Epithelial cell of prostate (primary cell): Measurements from ENCODE around the gene UPF2.
A peak's percentile ranks its signal among the peaks of the same experiment; 100 is the strongest.
"Not testable (repeated sequence)": the region's sequence is repeated elsewhere in the genome, so short reads cannot be mapped to it uniquely, and the experiment has no call there.

ENCODE experiments used
- DNase-seq: peaks from one replicate; pipeline ENCODE4 v3.0.0-alpha.2; 2011; ENCODE audit warnings: low read depth, low spot score
- H3K27ac ChIP-seq: fragments of 450-650 bp; 2 replicates; pipeline ENCODE4 v1.5.1; 2017; ENCODE audit warnings: mild to moderate bottlenecking

UPF2 gene

GRCh38 chr10:12042797-12043651, at the start of gene UPF2:
TSS of gene UPF2 (minus strand) at chr10:12042809. CDS start at chr10:12035423, 7,386 bp downstream.
- H3K27ac ChIP-seq: peak within 1 kb of the TSS; percentile 92
- DNase-seq: peak; percentile 90

GRCh38 chr10:12091421-12091820, 48.8 kb upstream of the UPF2 start:
- no peak for DNase-seq
- H3K27ac ChIP-seq: no peak overlapping the region

- H3K27ac ChIP-seq: no peak overlapping the region
- no peak for DNase-seq
Measured at GRCh38 chr10:12088919-12089318, 46.3 kb upstream of the UPF2 start.

GRCh38 chr10:12081879-12082557, 39.4 kb upstream of the UPF2 start:
- no peak overlapping the region for H3K27ac ChIP-seq
- DNase-seq: no peak

DNA sequence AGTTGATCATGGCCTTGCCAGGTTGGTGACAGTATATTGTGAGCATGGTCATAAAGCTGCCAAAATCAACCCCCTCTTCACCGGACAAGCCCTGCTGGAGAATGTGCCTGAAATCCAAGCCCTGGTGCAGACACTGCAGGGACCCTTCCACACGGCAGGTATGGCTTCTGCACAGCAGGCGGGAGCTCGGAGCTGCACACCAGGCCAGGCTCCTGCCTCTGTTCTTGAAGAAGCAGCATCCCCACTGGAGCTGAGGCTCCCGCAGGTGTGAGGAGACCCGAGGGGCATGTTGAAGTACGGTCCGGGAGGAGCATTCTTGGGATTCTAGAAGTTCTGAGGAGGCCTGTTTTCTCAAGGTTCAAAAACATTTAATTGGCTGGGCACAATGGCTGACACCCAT, 38.9 kb upstream of the UPF2 start:
- no peak for DNase-seq
- no peak overlapping the region for H3K27ac ChIP-seq

DNA sequence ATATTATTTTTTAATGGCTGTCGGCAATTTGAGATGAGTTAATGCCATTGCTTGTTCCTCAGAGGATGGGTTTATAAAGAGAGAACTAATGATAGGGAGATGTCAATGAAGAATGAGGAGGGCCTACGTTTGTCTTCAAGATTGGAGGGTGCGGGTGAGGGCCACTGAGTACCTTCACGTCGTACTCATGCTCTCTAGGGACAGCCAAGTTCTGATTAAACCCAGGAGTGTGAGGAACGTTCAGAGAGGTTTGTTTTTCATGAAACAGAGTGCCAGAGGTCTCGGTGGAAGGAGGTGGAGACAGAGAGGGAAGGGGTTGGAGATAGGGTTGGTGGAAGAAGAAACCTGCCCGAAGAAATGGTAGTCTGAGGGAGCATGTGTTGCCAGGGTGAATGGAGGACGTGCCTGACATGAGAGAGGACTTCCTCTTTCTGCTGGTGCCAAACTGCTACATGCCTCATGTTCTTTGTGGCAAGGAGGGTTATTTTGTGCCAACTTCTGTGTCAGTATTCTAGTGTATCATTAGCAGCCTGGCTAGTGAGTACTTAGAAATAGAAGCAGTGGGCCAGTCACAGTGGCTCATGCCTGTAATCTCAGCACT, 35.1 kb upstream of the UPF2 start:
- no peak overlapping the region for H3K27ac ChIP-seq
- DNase-seq: no peak

- DNase-seq: no peak
- H3K27ac ChIP-seq: no peak overlapping the region
Measured at GRCh38 chr10:12073526-12073925, 30.9 kb upstream of the UPF2 start.

GRCh38 chr10:12071441-12071840, 28.8 kb upstream of the UPF2 start:
- H3K27ac ChIP-seq: not testable (repeated sequence)

DNA sequence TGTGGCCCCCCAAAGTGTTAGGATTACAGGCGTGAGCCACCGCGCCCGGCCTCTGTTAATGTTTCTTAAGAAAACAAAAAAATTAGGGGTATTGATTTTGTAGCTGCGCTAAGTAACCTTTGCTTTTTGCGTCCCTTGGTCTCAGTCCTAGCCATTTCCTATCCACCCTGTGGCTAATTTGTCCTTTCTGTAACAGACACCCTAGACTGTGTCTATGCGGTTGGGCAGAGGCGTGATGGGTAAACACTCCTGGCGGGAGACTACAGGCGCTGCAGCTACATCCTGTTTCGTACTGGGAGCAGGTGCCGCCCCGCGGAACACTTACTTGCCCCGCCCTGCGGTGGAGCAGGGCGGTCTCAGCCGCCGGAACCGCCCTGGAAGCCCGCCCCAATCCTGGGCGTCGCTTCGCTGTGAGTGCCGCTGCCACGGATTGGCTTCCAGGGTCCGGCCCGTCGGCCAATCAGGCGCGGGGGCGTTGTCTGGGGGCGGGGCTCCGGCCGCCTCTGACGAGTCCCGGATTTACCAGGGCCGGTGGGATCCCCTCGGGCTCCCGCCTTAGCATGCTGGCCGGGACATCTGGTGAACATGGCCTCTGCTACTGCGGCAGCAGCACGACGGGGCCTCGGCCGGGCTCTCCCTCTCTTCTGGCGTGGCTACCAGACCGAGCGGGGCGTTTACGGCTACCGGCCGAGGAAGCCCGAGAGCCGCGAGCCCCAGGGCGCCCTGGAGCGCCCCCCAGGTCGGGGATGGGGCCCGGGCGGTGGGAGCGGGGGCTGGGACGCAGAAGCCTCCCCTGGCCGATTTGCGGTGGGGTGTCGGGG, 26.1 kb upstream of the UPF2 start, which contains the start of gene DHTKD1:
Gene DHTKD1 (plus strand): TSS at position 506 of the 821 bp plus-strand sequence. CDS start 80 bp downstream, at position 586.
- peak; percentile 93 for DNase-seq

More at GRCh38 chr10:12071441-12071840, 28.8 kb upstream of the UPF2 start:
- DNase-seq: not testable (repeated sequence)

DNA sequence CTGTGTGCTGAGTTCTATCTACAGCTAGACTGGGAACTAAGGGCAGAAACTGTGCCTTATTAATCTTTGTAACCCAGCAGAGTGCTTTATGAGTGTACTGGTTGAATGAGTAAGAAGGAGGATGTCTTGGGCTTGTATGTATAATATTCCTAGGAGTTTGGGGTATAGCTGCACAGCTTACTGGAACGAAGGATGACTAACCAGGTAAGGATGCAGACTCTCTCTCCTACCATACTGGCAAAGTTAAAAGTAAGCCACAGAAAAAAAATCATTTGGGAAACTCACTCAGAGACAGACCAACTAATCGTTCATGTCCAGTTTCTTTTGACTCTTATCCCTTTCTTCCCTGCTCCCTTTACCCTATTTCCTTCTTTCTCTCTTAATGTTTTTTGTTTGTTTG, 24.7 kb upstream of the UPF2 start:
- H3K27ac ChIP-seq: peak overlapping the region; percentile 66
- peak; percentile 72 for DNase-seq

More for the DNA sequence above, 26.1 kb upstream of the UPF2 start, which contains the start of gene DHTKD1:
- peak within 1 kb of the TSS; percentile 66 for H3K27ac ChIP-seq

GRCh38 chr10:12063483-12063818, 20.8 kb upstream of the UPF2 start:
- no peak for DNase-seq
- no peak overlapping the region for H3K27ac ChIP-seq

DNA sequence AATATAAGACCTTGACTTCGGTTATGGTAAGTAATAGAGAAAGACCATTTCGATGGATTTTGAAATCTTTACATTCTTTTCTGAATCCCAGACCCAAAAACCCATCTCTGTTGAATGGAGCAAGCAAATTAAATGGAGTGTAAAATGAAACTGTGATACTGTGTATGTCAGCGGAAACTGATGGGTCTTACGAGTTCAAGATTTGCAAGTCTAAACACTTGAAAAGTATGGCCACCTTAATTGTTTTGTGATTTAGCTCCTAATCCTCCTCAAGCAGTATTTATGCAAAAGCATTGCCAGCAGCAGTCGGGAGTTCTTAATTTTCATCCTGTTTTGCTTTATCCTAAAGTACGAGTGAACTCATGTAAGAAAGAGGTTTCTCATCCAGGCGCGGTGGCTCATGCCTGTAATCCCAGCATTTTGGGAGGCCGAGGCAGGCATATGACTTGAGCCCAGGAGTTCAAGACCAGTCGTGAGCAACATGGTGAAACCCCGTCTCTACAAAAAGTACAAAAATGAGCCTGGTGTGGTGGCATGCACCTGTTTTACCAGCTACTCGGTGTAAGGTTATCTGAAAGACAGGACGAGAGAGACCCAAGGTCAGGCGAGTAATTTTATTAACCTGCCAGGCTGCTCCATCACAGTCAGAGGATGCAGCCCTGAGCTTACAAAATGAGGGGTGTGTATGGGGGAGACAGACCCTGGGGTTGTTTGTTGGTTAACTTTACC, 20.3 kb upstream of the UPF2 start:
- H3K27ac ChIP-seq: no peak overlapping the region
- no peak for DNase-seq

DNA sequence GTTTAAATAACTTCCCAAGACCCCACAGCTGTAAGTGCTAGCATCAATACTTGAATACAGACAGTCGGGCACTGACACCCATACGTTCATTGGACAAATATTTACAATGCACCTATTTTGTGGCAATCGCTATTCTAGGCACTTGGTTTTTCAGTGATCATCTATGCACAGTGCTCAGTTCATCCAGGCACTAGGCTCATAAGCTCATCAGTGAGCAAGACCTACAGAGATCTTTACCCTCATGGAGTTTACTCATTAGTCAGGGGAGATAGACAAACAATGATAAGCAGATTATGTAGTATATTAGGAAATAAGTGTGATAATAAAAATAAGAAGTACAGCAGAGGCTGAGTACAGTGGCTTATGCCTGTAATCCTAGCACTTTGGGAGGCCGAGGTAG, 18.5 kb upstream of the UPF2 start:
- no peak for DNase-seq
- no peak overlapping the region for H3K27ac ChIP-seq

DNA sequence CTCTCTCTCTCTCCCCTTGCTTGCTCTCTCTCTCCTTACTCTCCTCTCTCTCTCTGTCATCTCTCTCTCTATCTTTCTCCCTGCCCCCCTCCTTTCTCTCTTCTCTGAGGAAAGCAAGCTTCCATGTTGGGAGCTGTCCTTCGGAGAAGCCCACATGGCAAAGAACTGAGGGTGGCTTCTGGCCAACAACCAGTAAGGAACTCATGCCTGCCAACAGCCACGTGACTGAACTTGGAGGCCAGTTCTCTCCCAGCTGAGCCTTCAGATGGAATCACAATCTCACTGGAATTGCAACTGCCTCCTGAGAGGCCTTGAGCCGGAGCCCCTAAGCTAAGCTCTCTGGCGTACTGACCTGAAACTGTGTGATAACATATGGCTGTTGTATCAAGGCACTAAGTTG, 14.1 kb upstream of the UPF2 start:
- DNase-seq: no peak
- H3K27ac ChIP-seq: no peak overlapping the region

DNA sequence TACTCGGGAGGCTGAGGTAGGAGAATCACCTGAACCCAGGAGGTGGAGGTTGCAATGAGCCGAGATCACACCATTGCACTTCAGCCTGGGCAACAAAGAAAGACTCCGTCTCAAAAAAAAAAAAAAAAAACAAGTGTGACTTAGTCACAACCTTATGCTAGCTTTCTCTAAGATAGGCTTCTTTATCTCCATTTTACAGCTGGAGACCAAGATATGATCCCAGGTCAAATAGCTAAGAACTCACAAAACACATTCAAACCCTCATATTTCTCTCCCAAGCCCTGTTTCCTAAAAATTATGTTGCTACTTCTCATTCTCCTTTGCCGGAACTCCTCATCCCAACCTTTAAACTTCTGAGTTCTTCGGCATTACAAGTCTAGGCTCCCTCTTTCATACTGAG, 13.1 kb upstream of the UPF2 start:
- DNase-seq: no peak
- no peak overlapping the region for H3K27ac ChIP-seq

DNA sequence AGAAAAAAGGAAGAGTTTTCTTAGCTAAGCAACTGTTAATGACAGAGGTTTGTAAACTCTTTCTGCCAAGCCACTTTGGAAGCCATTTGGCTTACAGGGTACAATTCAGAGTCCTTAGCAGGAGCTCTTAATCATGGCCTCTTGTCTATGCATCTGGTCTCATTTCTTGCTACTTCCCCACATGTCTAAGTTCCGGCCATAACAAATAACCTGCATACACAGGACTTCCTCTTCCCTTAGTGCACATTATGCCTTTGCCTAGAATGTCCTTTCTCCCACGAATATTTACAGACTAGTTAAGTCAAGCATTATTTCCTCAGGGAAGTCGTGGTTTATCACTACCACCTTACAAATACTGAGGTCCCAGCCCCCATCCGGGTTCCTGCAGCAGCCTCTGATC, 8.6 kb upstream of the UPF2 start:
- no peak overlapping the region for H3K27ac ChIP-seq
- DNase-seq: no peak

- no peak overlapping the region for H3K27ac ChIP-seq
- no peak for DNase-seq
Measured at GRCh38 chr10:12050528-12050927, 7.9 kb upstream of the UPF2 start.

GRCh38 chr10:12048547-12048946, 5.9 kb upstream of the UPF2 start:
- DNase-seq: no peak
- H3K27ac ChIP-seq: no peak overlapping the region

DNA sequence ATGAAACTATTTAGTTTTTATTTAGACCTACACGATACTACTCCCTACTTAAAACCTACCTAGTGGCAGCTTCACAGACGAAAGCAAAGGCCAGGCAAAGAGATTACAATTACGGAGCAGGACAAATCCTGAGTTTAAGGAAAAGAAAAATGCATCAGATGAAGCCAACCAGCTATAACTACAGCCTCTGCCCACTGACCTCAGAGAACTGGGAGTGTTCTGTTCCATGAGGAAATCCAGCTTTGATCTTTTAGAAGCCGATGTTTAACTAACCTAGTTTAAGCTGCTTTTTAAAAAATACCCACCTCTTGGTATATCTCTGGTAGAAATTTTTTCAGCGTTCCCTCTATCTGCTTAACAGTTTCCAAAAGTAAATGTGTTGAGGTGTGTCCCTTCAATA, 3.0 kb upstream of the UPF2 start:
- no peak overlapping the region for H3K27ac ChIP-seq
- DNase-seq: no peak

DNA sequence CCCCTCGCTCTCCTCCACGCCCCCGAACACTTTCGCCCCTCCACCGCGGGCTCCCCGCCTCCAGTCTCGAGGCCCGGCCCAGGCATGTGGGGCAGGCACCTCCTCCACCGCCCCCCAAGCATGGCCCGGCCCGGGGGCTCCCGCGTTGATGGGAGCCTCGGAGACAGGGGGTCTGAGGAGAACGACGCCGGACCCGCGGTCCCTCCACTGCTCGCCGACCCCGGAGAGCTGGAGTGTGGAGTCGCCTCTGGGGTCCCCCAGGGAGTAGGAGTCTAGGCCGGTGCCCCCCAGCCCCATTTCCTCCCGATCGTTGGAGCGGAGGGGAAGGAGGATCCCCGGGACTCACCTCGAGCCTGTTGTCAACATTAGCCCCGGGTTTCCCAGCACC, 206 bp downstream of the UPF2 start:
- H3K27ac ChIP-seq: peak overlapping the region; percentile 92
- DNase-seq: no peak
